ENCODE data around the gene SNRPN. TPM values are rescaled to one million over a fixed set of nuclear protein-coding genes. Genes with fewer than 3 reads are reported as not detected.

The SNRPN gene
- 246 TPM for polyA plus RNA-seq (2013, experiment 1 of 2)
- 238 TPM for polyA plus RNA-seq (2013, experiment 2 of 2)

DNA sequence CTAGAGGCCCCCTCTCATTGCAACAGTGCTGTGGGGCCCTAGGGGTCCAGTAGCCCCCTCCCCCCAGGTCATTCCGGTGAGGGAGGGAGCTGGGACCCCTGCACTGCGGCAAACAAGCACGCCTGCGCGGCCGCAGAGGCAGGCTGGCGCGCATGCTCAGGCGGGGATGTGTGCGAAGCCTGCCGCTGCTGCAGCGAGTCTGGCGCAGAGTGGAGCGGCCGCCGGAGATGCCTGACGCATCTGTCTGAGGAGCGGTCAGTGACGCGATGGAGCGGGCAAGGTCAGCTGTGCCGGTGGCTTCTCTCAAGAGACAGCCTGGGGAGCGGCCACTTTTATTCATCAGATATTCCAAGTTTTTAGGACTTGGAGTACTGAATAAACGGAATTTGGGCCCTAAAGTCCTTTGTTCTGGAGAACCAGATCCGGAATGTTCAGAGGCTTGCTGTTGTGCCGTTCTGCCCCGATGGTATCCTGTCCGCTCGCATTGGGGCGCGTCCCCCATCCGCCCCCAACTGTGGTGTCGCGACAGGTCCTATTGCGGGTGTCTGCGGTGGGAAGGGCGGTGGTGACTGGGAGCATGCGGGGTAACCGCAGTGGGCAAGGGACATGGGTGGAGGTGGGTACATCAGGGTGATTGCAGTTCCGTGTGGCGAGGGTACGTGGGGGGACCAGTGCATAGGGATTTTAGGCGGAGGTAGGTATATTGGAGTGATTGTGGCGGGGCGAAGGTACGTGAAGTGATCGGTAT is at the start of gene SNRPN, which contains the start of gene SNURF:
Gene SNRPN, plus strand, starts transcription at position 205 of the 748 bp plus-strand sequence. CDS start 19,467 bp downstream, outside the sequence.
Gene SNURF, plus strand, starts transcription at position 205 of the 748 bp plus-strand sequence. Its CDS starts 62 bp downstream, at position 267.
- Histone ChIP-seq H4K91ac (ENCODE audit: low read depth, low read length, poor library complexity) (peak within 1 kb of the TSS; percentile 17), H3K36me3 (replicated peaks in 1 of 2; ENCODE audit: control insufficient read depth in 2 of 2, insufficient read depth in 2 of 2, low read length in 2 of 2) (peaks cover 0 to 19% of the 10 kb centered on the region in 2 donors), H3K18ac (ENCODE audit: low read length) (peak within 1 kb of the TSS; percentile 29), H3K4me1 (ENCODE audit: control insufficient read depth in 2 of 2, insufficient read depth in 1 of 2, low read depth in 1 of 2, low read length in 2 of 2) (peaks cover 0 to 2% of the 10 kb centered on the region in 2 donors), H4K8ac (ENCODE audit: low read depth, low read length) (no peak within 1 kb of the TSS), H2AFZ (ENCODE audit: low read length) (peak within 1 kb of the TSS; percentile 69), H2BK120ac (ENCODE audit: low read depth, low read length) (no peak within 1 kb of the TSS), H3K9me3 (replicated peaks in 1 of 2; ENCODE audit: control insufficient read depth in 2 of 2, insufficient read depth in 1 of 2, low read depth in 1 of 2, low read length in 2 of 2) (peaks cover 2 to 16% of the 10 kb centered on the region in 2 donors), H3K27ac (replicated peaks; ENCODE audit: low read length) (peak within 1 kb of the TSS; percentile 97), H2BK15ac (ENCODE audit: low read length) (no peak within 1 kb of the TSS), H3K14ac (ENCODE audit: low read length) (peak within 1 kb of the TSS; percentile 87), H3K27me3 (ENCODE audit: control insufficient read depth in 3 of 3, insufficient read depth in 3 of 3, low read depth in 1 of 3, low read length in 3 of 3) (no peaks in the 10 kb centered on the region), H3K4me3 (ENCODE audit: low read length in 2 of 2) (peak within 1 kb of the TSS; percentile 94), H2BK5ac (ENCODE audit: low read length) (peak within 1 kb of the TSS; percentile 4), H3K9ac (ENCODE audit: low read depth, low read length, poor library complexity) (peak within 1 kb of the TSS; percentile 93), H2AK5ac (ENCODE audit: low read depth, low read length) (peak within 1 kb of the TSS; percentile 65), H2BK12ac (ENCODE audit: low read length) (no peak within 1 kb of the TSS), H3K4ac (ENCODE audit: low read length) (no peak within 1 kb of the TSS), H3K23ac (ENCODE audit: low read depth, low read length, poor library complexity) (peak within 1 kb of the TSS; percentile 53), H3K4me2 (ENCODE audit: insufficient read depth, low read length, poor library complexity, severe bottlenecking) (peak within 1 kb of the TSS; percentile 43), H3K79me1 (ENCODE audit: low read depth, low read length) (peaks cover 2% of the 10 kb centered on the region)
- no CpG with 5 or more reads among the region's 47 CpGs for WGBS, 2 donors (ENCODE audit: extremely low coverage in 2 of 2, insufficient read length in 2 of 2, insufficient replicate concordance in 1 of 2)
- DNase-seq (ENCODE audit: low spot score), result peak; percentile 56

DNA sequence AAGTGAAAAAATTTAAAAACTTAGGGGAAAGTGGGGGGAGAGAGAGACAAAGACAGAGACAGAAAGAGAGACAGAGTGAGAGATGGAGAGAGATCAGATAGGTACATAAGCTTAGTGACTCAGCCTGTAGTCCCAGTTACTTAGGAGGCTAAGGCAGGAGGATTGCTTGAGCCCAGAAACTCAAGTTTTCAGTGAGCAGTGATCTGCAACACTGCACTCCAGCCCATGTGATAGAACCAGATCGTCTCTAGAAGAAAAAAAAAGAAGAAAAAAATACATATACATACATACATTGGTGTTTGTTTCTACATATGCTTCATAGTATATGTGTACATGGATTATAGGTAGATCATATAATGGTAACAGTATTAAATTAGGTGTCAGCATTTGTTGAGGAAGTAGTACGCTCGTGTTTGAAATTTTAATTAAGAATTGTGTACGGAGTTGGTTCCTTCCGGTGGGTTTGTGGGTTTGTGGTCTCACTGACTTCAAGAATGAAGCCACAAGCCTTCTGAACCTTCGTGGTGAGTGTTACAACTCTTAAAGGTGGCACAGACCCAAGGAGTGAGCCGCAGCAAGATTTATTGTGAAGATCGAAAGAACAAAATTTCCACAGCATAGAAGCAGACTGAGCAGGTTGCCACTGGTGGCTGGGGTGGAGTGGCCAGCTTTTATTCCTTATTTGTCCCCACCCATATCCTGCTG is 38.3 kb upstream of the SNRPN start:
- Histone ChIP-seq H3K36me3 (replicated peaks in 1 of 2; ENCODE audit: control insufficient read depth in 2 of 2, insufficient read depth in 2 of 2, low read length in 2 of 2) (peaks cover 0 to 27% of the 10 kb centered on the region in 2 donors), H2BK120ac (ENCODE audit: low read depth, low read length) (no peak overlapping the region), H3K4me3 (ENCODE audit: low read length in 2 of 2) (no peak overlapping the region), H3K4me2 (ENCODE audit: insufficient read depth, low read length, poor library complexity, severe bottlenecking) (no peak overlapping the region), H2BK5ac (ENCODE audit: low read length) (no peak overlapping the region), H2BK15ac (ENCODE audit: low read length) (no peak overlapping the region), H3K79me1 (ENCODE audit: low read depth, low read length) (peaks cover 2% of the 10 kb centered on the region), H2AFZ (ENCODE audit: low read length) (no peak overlapping the region), H3K4ac (ENCODE audit: low read length) (no peak overlapping the region), H4K91ac (ENCODE audit: low read depth, low read length, poor library complexity) (no peak overlapping the region), H2BK12ac (ENCODE audit: low read length) (no peak overlapping the region), H3K23ac (ENCODE audit: low read depth, low read length, poor library complexity) (no peak overlapping the region), H4K8ac (ENCODE audit: low read depth, low read length) (no peak overlapping the region), H3K18ac (ENCODE audit: low read length) (no peak overlapping the region), H3K27me3 (ENCODE audit: control insufficient read depth in 3 of 3, insufficient read depth in 3 of 3, low read depth in 1 of 3, low read length in 3 of 3) (no peaks in the 10 kb centered on the region), H3K4me1 (ENCODE audit: control insufficient read depth in 2 of 2, insufficient read depth in 1 of 2, low read depth in 1 of 2, low read length in 2 of 2) (no peaks in the 10 kb centered on the region), H2AK5ac (ENCODE audit: low read depth, low read length) (no peak overlapping the region), H3K9ac (ENCODE audit: low read depth, low read length, poor library complexity) (no peak overlapping the region), H3K9me3 (replicated peaks in 1 of 2; ENCODE audit: control insufficient read depth in 2 of 2, insufficient read depth in 1 of 2, low read depth in 1 of 2, low read length in 2 of 2) (peaks cover 0 to 4% of the 10 kb centered on the region in 2 donors), H3K14ac (ENCODE audit: low read length) (no peak overlapping the region), H3K27ac (replicated peaks; ENCODE audit: low read length) (no peak overlapping the region)
- no peak for DNase-seq (ENCODE audit: low spot score)
- WGBS, 2 donors (ENCODE audit: extremely low coverage in 2 of 2, insufficient read length in 2 of 2, insufficient replicate concordance in 1 of 2), result 100% methylated on average over 3 of the region's 8 CpGs; no CpG with 5 or more reads in 1 of the 2 donors

- no peak for DNase-seq (ENCODE audit: low spot score)
- Histone ChIP-seq H3K4me2 (ENCODE audit: insufficient read depth, low read length, poor library complexity, severe bottlenecking) (no peak overlapping the region), H3K79me1 (ENCODE audit: low read depth, low read length) (peaks cover 2% of the 10 kb centered on the region), H3K27ac (replicated peaks; ENCODE audit: low read length) (no peak overlapping the region), H2BK5ac (ENCODE audit: low read length) (no peak overlapping the region), H3K36me3 (replicated peaks in 1 of 2; ENCODE audit: control insufficient read depth in 2 of 2, insufficient read depth in 2 of 2, low read length in 2 of 2) (peaks cover 0 to 31% of the 10 kb centered on the region in 2 donors), H2AK5ac (ENCODE audit: low read depth, low read length) (no peak overlapping the region), H3K23ac (ENCODE audit: low read depth, low read length, poor library complexity) (no peak overlapping the region), H4K8ac (ENCODE audit: low read depth, low read length) (no peak overlapping the region), H3K27me3 (ENCODE audit: control insufficient read depth in 3 of 3, insufficient read depth in 3 of 3, low read depth in 1 of 3, low read length in 3 of 3) (no peaks in the 10 kb centered on the region), H3K14ac (ENCODE audit: low read length) (peak overlapping the region; percentile 56), H3K4me1 (ENCODE audit: control insufficient read depth in 2 of 2, insufficient read depth in 1 of 2, low read depth in 1 of 2, low read length in 2 of 2) (no peaks in the 10 kb centered on the region), H2BK12ac (ENCODE audit: low read length) (peak overlapping the region; percentile 88), H2AFZ (ENCODE audit: low read length) (no peak overlapping the region), H3K18ac (ENCODE audit: low read length) (peak overlapping the region; percentile 65), H3K4ac (ENCODE audit: low read length) (no peak overlapping the region), H3K9ac (ENCODE audit: low read depth, low read length, poor library complexity) (no peak overlapping the region), H4K91ac (ENCODE audit: low read depth, low read length, poor library complexity) (no peak overlapping the region), H2BK15ac (ENCODE audit: low read length) (no peak overlapping the region), H3K9me3 (replicated peaks in 1 of 2; ENCODE audit: control insufficient read depth in 2 of 2, insufficient read depth in 1 of 2, low read depth in 1 of 2, low read length in 2 of 2) (peaks cover 0 to 3% of the 10 kb centered on the region in 2 donors), H3K4me3 (ENCODE audit: low read length in 2 of 2) (no peak overlapping the region), H2BK120ac (ENCODE audit: low read depth, low read length) (no peak overlapping the region)
- no CpG with 5 or more reads among the region's 14 CpGs for WGBS, 2 donors (ENCODE audit: extremely low coverage in 2 of 2, insufficient read length in 2 of 2, insufficient replicate concordance in 1 of 2)
Observed at GRCh38 chr15:24917431-24917830, 37.4 kb upstream of the SNRPN start.

DNA sequence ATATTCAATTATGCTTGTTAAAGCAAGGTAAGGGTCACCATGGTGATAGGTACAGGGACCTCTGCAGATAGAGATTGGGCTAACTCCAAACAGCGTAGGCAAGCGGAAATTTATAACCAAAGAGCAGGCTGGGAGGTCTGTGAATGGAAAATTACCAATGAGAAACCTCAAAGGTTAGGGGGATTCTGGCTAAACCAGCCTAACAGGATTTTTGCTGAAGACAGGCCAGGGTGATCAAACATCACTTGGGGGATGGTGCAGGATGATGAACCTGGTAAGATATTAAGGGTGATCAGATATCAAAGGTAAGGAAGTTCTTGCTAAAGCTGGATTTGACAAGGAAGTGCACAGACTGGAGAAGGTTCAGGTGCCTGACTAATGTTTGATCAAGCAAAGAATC is 35.3 kb upstream of the SNRPN start:
- H2BK120ac ChIP-seq (ENCODE audit: low read depth, low read length), result no peak overlapping the region
- peaks cover 0 to 37% of the 10 kb centered on the region in 2 donors for H3K36me3 ChIP-seq (replicated peaks in 1 of 2; ENCODE audit: control insufficient read depth in 2 of 2, insufficient read depth in 2 of 2, low read length in 2 of 2)
- no peak overlapping the region for H3K9ac ChIP-seq (ENCODE audit: low read depth, low read length, poor library complexity)
- WGBS, 2 donors (ENCODE audit: extremely low coverage in 2 of 2, insufficient read length in 2 of 2, insufficient replicate concordance in 1 of 2), result no CpG with 5 or more reads among the region's 2 CpGs
- no peak overlapping the region for H3K27ac ChIP-seq (replicated peaks; ENCODE audit: low read length)
- H3K4me1 ChIP-seq (ENCODE audit: control insufficient read depth in 2 of 2, insufficient read depth in 1 of 2, low read depth in 1 of 2, low read length in 2 of 2), result no peaks in the 10 kb centered on the region
- no peak overlapping the region for H4K8ac ChIP-seq (ENCODE audit: low read depth, low read length)
- H3K4me3 ChIP-seq (ENCODE audit: low read length in 2 of 2), result no peak overlapping the region
- DNase-seq (ENCODE audit: low spot score), result no peak
- H2BK12ac ChIP-seq (ENCODE audit: low read length), result no peak overlapping the region
- no peak overlapping the region for H3K4me2 ChIP-seq (ENCODE audit: insufficient read depth, low read length, poor library complexity, severe bottlenecking)
- no peak overlapping the region for H2AK5ac ChIP-seq (ENCODE audit: low read depth, low read length)
- no peak overlapping the region for H3K4ac ChIP-seq (ENCODE audit: low read length)
- H3K23ac ChIP-seq (ENCODE audit: low read depth, low read length, poor library complexity), result no peak overlapping the region
- H4K91ac ChIP-seq (ENCODE audit: low read depth, low read length, poor library complexity), result no peak overlapping the region
- H3K27me3 ChIP-seq (ENCODE audit: control insufficient read depth in 3 of 3, insufficient read depth in 3 of 3, low read depth in 1 of 3, low read length in 3 of 3), result no peaks in the 10 kb centered on the region
- H2BK5ac ChIP-seq (ENCODE audit: low read length), result no peak overlapping the region
- no peak overlapping the region for H2AFZ ChIP-seq (ENCODE audit: low read length)
- no peak overlapping the region for H3K18ac ChIP-seq (ENCODE audit: low read length)
- no peaks in the 10 kb centered on the region for H3K9me3 ChIP-seq (replicated peaks in 1 of 2; ENCODE audit: control insufficient read depth in 2 of 2, insufficient read depth in 1 of 2, low read depth in 1 of 2, low read length in 2 of 2)
- H2BK15ac ChIP-seq (ENCODE audit: low read length), result no peak overlapping the region
- peaks cover 2% of the 10 kb centered on the region for H3K79me1 ChIP-seq (ENCODE audit: low read depth, low read length)
- no peak overlapping the region for H3K14ac ChIP-seq (ENCODE audit: low read length)

Measured in neuronal stem cell (in vitro differentiated cells).